Testis (tissue), 2 donors: ENCODE measurements around the gene PKN3.

Source experiments
- CTCF ChIP-seq, 3 experiments: fragments of 450-650 bp in 2 of 3; fragments of 200-600 bp in 1 of 3; sonication (generic) in 1 of 3; IDR thresholded peaks; one replicate each; pipeline ENCODE4 v1.5.1; 2016 to 2019; ENCODE audit warnings: antibody characterized with exemption in 3 of 3, mild to moderate bottlenecking in 2 of 3, moderate library complexity in 1 of 3
- POLR2A ChIP-seq: fragments of 450-650 bp; IDR thresholded peaks from one replicate; pipeline ENCODE4 v1.6.1; 2017; ENCODE audit warnings: antibody characterized with exemption, mild to moderate bottlenecking, moderate library complexity

- TF ChIP-seq POLR2A, result no peak
- TF ChIP-seq CTCF (IDR thresholded peaks at IDR 0.05), result no peak
Measured at GRCh38 chr9:128690684-128691034, 11.6 kb upstream of the PKN3 start.
